Epithelial cell of esophagus (primary cell): ENCODE data around the gene RGS6.
A peak's percentile ranks its signal among the peaks of the same experiment; 100 is the strongest.

Experiments
- DNase-seq: peaks from one replicate; pipeline ENCODE4 v3.0.0; 2010; ENCODE audit warnings: low read depth
- H3K4me3 ChIP-seq: 2 replicates; pipeline ENCODE4 v1.5.1; 2011; ENCODE audit warnings: mild to moderate bottlenecking, low read length, control low read depth
- TF ChIP-seq, protein P1 (sequence below): IDR thresholded peaks from 2 replicates; pipeline ENCODE4 v1.5.1; 2011; ENCODE audit warnings: low read depth, mild to moderate bottlenecking, low read length, control low read depth, inconsistent platforms; ENCODE audit not compliant: insufficient read depth; ENCODE audit errors: missing control alignments

Gene RGS6

DNA sequence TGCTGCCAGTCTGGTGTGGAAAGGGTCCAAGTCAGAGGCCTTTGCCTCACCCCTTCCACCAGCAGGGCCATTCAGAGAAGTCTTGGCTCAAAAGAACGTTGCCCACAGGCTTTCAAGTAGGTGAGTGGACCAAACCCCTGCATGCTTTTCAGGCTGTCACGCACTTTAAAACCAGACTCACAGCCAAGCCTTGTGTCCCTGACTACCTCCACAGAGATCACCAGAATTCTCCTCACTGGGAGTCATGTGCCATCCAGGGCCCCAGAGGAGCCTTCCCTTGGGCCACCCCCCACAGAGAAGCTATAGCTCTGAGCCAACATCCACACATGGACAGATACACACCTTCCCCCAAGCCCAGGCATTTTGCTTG lies 678.6 kb downstream of the RGS6 start:
- DNase-seq: no peak
- H3K4me3 ChIP-seq: no peak overlapping the region
- TF ChIP-seq, protein P1, sequence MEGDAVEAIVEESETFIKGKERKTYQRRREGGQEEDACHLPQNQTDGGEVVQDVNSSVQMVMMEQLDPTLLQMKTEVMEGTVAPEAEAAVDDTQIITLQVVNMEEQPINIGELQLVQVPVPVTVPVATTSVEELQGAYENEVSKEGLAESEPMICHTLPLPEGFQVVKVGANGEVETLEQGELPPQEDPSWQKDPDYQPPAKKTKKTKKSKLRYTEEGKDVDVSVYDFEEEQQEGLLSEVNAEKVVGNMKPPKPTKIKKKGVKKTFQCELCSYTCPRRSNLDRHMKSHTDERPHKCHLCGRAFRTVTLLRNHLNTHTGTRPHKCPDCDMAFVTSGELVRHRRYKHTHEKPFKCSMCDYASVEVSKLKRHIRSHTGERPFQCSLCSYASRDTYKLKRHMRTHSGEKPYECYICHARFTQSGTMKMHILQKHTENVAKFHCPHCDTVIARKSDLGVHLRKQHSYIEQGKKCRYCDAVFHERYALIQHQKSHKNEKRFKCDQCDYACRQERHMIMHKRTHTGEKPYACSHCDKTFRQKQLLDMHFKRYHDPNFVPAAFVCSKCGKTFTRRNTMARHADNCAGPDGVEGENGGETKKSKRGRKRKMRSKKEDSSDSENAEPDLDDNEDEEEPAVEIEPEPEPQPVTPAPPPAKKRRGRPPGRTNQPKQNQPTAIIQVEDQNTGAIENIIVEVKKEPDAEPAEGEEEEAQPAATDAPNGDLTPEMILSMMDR: no peak

DNA sequence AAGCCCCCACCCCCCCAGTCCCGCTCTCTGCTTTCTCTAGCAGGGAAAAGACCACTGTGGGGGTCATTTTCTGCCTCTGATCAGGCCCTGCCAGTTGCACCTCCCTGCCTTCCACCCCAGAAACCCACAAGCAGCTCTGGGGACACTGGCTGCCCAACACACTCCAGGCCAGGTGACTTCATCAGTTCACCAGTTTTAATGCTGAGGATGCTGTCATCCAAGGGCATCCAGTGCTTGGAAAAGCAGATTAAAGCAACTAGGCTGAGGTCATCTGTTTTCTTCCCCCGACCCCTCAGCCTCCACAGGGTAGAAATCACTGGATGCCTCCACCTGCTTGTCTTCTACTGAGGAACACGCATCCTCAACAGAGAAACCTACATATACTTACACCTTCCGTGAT lies 679.3 kb downstream of the RGS6 start:
- TF ChIP-seq, protein P1: no peak
- no peak for DNase-seq
- no peak overlapping the region for H3K4me3 ChIP-seq

DNA sequence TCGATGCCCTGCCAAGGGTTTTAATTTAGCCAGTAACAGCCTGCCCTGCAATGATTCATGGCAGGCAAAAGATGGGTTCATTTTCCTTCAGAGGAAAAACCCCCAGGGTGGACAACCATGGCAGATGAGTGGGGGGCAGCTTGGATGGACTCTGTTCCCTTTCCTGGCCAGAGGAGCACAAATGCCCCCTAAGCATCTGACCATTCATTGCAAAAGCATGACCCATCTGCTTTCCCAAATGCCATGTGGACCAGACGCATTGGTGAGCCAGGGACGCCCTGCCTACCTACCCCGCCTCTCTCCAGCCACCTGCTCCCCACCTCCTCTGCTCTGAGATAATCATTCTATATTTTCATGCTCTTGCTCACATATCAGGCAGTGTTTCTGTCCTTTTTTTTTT lies 679.8 kb downstream of the RGS6 start:
- TF ChIP-seq, protein P1: no peak
- DNase-seq: no peak
- H3K4me3 ChIP-seq: no peak overlapping the region

DNA sequence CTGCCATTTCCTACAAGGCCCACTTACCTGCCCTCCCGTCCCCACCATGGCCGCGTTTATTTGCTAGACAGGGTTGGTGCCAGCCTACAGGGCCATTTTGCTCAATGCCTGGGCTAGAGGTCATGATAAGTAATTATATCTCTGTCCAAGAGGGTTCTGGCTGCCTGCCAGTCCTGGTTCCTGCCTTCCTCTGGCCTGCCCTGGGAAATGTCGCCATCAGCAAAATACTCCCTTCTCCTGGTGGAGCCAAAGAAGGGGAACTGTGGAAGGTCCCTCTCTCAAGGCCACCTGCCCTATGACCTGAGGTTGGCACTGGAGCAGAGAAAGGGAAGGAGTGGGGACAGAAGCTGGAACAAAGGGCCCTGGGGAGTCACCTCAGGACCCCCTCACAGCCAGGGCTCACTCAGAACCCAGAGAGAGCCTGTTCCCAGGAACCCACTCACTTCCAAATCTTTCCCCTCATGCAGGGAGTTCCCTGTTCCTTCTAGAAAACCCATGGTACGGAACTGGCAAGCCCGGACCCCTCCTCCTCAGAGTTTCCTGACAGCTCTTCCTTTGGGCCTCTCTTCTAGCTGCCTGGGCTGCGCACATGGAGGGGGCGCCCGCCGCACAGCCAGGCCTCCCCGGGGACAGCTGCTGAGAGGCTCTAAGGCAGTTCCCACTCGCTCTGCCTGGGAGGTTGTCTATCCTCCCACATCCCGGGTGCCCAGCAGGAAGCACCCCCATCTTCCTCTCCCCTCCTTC lies 681.2 kb downstream of the RGS6 start:
- DNase-seq: peak; percentile 20
- H3K4me3 ChIP-seq: no peak overlapping the region
- TF ChIP-seq, protein P1: no peak

DNA sequence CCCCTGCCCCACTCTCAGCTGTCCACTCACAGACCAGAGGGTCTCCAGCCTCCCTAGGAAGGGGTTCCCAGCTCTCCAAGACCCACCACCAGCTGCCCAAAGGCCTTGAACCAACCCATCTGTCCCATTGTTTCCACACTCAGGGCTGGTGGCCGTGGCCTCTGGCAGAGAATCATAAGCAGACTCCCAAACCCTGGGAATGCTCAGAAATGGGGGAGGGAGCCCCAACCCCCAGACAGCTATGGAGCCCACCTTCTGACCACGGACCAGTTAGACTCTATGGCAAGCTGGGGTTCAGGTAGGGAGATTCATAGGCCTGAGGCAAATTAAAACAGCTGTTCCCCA lies 681.7 kb downstream of the RGS6 start:
- TF ChIP-seq, protein P1: no peak
- no peak for DNase-seq
- no peak overlapping the region for H3K4me3 ChIP-seq

DNA sequence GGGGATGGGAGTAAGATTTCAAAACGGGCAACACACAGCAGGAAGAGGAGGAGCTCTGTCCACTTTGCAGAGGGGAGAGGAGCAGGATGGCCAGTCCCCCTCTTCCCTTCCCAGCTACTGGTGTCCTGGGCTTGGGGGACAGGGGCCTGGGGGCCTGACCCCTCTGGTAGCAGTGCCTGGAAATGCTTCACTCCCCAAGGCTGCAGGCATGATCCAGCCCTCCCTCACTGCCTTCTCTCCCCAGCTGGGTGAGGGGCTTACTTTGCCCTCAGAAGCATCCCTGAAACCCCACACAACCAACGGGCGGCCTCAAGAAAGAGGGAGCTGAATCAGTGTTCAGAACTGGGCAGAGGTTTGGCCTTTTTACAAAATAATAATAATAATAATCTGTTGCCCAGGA lies 682.1 kb downstream of the RGS6 start:
- H3K4me3 ChIP-seq: no peak overlapping the region
- TF ChIP-seq, protein P1: no peak
- no peak for DNase-seq

DNA sequence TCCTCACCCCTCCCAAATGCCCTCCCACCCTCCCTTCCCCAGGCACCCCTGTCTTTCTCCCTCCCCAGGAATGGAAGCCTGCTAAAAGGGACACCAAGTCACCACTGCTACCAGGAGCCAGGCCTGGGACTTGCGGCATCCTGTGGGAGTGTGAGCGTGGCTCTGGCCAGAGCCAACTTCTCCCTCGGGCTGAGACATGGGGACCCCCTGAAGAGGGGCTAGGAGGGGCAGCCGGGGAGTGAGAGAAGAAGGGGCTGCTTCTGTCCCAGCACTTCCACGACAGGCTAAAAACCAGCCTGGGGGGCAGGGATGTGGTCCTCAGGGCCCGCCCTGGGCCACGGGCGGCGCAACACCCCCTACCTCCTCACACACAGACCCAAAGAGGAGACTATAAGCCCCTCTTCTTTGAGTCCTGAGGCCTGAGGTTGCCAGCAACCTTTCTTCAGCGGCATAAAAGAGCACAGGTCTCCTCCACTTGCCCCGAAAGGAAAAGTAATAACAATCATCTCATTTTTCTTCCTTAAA lies 682.7 kb downstream of the RGS6 start:
- no peak overlapping the region for H3K4me3 ChIP-seq
- TF ChIP-seq, protein P1: no peak
- no peak for DNase-seq
